ENCODE results near the gene ACTN4.
A peak's percentile ranks its signal among the peaks of the same experiment; 100 is the strongest.
"Not testable (repeated sequence)": the region's sequence is repeated elsewhere in the genome, so short reads cannot be mapped to it uniquely, and the experiment has no call there.

The ACTN4 gene

DNA sequence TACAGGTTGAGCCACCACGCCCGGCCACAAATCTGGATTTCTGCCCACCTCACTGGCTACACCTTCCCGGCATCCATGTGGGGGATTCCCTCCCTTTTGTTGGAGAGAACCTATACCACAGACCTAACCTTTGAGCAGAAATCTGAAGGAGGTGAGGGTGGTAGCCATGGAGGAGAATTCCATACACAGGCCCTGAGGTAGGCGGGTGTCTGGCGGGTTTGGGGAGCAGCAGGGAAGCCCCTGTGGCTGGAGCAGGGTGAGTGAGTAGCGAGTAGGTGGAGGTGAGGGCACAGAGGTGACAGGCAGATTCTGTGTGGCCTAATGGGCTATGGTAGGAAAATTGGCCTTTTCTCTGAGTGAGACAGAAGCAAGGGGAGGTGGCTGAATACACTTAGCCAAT lies 17.9 kb upstream of the ACTN4 start:
- TF ChIP-seq, protein P1, sequence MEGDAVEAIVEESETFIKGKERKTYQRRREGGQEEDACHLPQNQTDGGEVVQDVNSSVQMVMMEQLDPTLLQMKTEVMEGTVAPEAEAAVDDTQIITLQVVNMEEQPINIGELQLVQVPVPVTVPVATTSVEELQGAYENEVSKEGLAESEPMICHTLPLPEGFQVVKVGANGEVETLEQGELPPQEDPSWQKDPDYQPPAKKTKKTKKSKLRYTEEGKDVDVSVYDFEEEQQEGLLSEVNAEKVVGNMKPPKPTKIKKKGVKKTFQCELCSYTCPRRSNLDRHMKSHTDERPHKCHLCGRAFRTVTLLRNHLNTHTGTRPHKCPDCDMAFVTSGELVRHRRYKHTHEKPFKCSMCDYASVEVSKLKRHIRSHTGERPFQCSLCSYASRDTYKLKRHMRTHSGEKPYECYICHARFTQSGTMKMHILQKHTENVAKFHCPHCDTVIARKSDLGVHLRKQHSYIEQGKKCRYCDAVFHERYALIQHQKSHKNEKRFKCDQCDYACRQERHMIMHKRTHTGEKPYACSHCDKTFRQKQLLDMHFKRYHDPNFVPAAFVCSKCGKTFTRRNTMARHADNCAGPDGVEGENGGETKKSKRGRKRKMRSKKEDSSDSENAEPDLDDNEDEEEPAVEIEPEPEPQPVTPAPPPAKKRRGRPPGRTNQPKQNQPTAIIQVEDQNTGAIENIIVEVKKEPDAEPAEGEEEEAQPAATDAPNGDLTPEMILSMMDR (IDR thresholded peaks at IDR 0.05; ENCODE audit: control insufficient read depth, extremely low read depth, insufficient read depth) = no peak
- no peak for DNase-seq (ENCODE audit: low read depth)
- no peak overlapping the region for H3K4me3 ChIP-seq (ENCODE audit: low read depth, low read length)

DNA sequence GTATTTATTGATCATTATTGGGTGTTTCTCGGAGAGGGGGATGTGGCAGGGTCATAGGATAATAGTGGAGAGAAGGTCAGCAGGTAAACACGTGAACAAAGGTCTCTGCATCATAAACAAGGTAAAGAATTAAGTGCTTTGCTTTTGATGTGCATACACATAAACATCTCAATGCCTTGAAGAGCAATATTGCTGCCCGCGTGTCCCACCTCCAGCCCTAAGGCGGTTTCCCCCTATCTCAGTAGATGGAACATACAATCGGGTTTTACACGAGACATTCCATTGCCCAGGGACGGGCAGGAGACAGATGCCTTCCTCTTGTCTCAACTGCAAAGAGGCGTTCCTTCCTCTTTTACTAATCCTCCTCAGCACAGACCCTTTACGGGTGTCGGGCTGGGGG lies 16.1 kb upstream of the ACTN4 start:
- DNase-seq (ENCODE audit: low read depth); H3K4me3 ChIP-seq (ENCODE audit: low read depth, low read length): not testable (repeated sequence)

DNA sequence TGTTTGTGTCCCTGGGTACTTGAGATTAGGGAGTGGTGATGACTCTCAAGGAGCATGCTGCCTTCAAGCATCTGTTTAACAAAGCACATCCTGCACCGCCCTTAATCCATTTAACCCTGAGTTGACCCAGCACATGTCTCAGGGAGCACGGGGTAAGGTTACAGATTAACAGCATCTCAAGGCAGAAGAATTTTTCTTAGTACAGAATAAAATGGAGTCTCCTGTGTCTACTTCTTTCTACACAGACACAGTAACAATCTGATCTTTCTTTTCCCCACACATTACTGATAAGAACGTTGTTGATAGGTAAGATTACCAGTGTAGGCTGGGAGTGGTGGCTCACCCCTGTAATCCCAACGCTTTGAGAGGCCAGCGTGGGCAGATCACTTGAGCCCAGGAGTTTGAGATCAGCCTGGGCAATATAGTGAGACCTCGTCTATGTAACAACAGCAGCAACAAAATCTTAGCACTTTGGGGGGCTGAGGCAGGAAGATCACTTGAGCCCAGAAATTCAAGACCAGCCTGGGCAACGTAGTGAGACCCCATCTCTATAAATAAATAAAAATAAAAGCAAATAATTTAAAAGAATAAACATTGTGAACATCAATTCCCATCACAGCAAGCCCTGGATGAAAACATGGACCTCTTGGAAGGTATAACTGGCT lies 15.5 kb upstream of the ACTN4 start:
- DNase-seq (ENCODE audit: low read depth); H3K4me3 ChIP-seq (ENCODE audit: low read depth, low read length): not testable (repeated sequence)

DNA sequence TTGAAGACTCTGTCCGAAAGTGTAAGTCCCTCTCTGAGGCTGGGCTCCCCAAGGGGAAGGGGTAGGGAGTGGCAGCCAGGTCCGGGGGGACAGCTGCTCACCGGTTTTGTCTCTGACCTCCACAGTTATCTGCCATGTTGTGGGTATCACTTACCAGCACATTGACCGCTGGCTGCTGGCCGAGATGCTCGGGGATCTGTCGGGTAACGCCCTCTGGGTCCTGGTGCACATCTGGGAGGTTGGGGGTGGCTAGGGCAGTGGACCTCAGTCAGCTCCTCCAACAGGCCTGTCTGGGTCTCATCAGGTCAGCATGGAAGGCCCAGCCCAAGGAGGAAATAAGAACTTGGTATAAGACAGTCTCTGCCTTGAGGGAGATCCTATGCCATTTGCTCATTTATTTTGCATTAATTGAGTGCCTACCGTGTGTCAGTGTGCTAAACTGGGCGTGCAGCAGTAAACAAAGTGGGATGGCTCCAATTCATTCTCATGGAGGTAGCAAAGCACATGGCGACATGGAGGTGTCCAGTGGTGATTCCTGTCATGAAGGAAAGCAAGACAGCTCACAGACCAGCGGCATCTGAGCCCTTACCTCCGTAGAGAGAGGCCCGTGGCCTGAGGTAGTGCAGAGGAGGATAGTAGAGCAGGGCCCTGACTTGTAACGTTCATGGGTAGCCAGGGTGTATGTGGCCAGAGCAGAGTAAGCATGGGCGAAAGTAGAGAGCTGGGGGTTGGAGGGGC lies 14.8 kb upstream of the ACTN4 start:
- no peak for DNase-seq (ENCODE audit: low read depth)
- TF ChIP-seq, protein P1 (IDR thresholded peaks at IDR 0.05; ENCODE audit: control insufficient read depth, extremely low read depth, insufficient read depth) = no peak
- H3K4me3 ChIP-seq (ENCODE audit: low read depth, low read length) = no peak overlapping the region

DNA sequence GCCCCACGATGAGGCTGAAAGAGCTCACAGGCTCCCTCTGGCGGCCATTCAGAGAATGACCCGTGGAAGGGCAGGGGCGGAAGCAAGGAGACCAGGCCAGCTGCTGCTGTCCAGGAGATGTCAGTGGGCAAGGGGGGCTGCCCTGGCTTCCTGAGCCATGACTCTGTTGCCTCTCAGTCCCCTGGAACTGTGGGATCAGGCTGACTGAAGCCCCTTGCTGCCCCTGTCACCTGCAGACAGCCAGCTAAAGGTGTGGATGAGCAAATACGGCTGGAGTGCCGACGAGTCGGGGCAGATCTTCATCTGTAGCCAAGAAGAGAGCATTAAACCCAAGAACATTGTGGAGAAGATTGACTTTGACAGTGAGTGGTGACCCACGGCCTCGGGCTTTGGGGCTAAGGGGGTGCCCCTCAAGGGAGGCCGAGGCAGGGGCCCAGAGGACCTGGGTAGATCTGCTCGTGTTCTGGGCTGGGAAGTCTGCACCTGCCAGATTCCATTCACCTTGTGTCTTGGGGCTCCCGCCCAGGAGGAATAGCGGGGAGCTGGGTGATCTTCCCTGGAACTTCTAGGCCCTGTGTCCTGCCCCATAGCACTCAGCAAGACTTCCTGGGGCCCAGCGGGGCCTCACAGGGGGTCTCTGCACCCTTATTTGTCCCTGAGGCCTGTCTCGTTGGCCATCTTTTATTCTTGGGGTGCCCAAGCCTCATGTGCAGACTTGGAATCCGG lies 12.5 kb upstream of the ACTN4 start:
- no peak overlapping the region for H3K4me3 ChIP-seq (ENCODE audit: low read depth, low read length)
- TF ChIP-seq, protein P1 (IDR thresholded peaks at IDR 0.05; ENCODE audit: control insufficient read depth, extremely low read depth, insufficient read depth) = peak; percentile 73
- DNase-seq (ENCODE audit: low read depth) = no peak

DNA sequence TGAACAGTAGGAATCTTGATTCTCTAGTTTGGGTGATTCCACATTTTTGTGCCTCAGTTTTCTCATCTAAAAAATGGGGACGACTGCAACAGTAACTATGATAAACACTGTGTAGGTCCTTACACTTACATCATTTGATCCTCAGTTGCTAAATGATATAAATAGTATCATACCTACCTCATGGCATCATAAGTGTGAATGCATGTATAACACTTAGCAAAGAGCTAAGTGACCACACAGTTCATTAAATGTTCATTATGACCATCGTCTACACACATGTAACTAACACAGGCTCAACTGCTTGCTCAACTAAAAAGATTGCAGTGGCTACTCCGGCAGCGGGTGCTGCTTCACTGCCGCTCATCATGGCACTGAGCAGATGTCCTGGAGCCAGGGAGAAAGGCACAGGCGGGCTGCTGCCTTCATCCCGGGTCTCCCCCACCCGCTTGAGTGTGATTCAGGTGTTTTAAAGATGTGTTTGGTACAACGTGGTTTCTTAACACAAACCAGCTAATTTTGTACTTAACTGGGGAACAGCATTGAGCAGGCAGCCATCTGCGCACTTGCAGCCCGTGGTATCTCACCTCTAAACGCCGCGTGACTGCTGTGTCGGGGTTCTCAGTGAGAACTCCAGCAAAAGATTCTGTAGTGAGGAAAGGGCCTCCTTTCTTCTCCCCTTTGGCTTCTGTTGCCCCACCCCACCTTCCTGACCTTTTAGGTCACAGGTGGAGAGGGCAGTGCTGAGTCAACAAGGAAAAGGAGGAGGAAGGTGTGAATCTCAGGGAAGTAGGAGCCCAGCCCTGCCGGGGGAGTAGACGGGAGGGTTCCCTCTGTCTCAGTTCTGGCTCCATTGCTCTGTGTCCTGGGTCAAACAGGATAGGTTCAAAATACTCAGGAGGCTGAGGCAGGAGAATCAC lies 11.7 kb upstream of the ACTN4 start:
- H3K4me3 ChIP-seq (ENCODE audit: low read depth, low read length) = no peak overlapping the region
- DNase-seq (ENCODE audit: low read depth) = no peak
- TF ChIP-seq, protein P1 (IDR thresholded peaks at IDR 0.05; ENCODE audit: control insufficient read depth, extremely low read depth, insufficient read depth) = no peak

DNA sequence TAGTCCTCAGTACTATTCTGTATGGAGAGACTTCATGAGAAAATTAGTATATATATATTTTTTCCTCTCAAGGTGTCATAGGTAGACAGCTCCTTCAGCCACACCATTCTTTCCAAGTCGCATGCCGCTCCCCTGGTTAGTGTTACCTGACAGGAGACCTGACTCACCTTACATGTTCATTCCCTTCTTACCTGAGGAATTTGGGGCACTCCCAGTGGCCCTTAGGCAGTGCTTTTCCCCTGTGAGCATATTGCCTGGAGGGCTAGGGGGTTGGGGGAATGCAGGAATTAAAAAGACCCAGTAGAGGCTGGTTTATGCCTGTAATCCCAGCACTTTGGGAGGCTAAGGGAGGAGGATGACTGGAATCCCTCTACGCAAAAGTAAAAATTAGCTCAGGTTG lies 9.0 kb upstream of the ACTN4 start:
- no peak for DNase-seq (ENCODE audit: low read depth)
- no peak overlapping the region for H3K4me3 ChIP-seq (ENCODE audit: low read depth, low read length)
- TF ChIP-seq, protein P1 (IDR thresholded peaks at IDR 0.05; ENCODE audit: control insufficient read depth, extremely low read depth, insufficient read depth) = no peak
